Muscle layer of duodenum (tissue), 2 donors: ENCODE data around the gene PREX1.
A peak's percentile ranks its signal among the peaks of the same experiment; 100 is the strongest.

ENCODE experiments used
- H3K27ac ChIP-seq: one replicate; pipeline ENCODE4 v1.7.0; 2013; ENCODE audit warnings: mild to moderate bottlenecking, low read length
- H3K27me3 ChIP-seq: one replicate; pipeline ENCODE4 v1.7.0; 2013; ENCODE audit warnings: low read depth, mild to moderate bottlenecking, control low read depth, low read length
- H3K36me3 ChIP-seq, 2 donors: one replicate each; pipeline ENCODE4 v1.7.0; 2013; ENCODE audit warnings: low read length in 2 of 2, control low read depth in 1 of 2, mild to moderate bottlenecking in 1 of 2; ENCODE audit not compliant: insufficient read depth in 2 of 2, control insufficient read depth in 1 of 2
- H3K4me1 ChIP-seq, 2 donors: one replicate each; pipeline ENCODE4 v1.7.0; 2013; ENCODE audit warnings: low read length in 2 of 2, mild to moderate bottlenecking in 2 of 2, control low read depth in 1 of 2, moderate library complexity in 1 of 2; ENCODE audit not compliant: insufficient read depth in 2 of 2, control insufficient read depth in 1 of 2
- H3K4me3 ChIP-seq, 2 donors: one replicate each; pipeline ENCODE4 v1.7.0; 2013; ENCODE audit warnings: low read length in 2 of 2, low read depth in 1 of 2, mild to moderate bottlenecking in 1 of 2
- H3K9me3 ChIP-seq, 2 donors: one replicate each; pipeline ENCODE4 v1.7.0; 2013; ENCODE audit warnings: low read length in 2 of 2, control low read depth in 1 of 2, mild to moderate bottlenecking in 1 of 2; ENCODE audit not compliant: control insufficient read depth in 1 of 2
- donor health status: healthy.

PREX1 gene

DNA sequence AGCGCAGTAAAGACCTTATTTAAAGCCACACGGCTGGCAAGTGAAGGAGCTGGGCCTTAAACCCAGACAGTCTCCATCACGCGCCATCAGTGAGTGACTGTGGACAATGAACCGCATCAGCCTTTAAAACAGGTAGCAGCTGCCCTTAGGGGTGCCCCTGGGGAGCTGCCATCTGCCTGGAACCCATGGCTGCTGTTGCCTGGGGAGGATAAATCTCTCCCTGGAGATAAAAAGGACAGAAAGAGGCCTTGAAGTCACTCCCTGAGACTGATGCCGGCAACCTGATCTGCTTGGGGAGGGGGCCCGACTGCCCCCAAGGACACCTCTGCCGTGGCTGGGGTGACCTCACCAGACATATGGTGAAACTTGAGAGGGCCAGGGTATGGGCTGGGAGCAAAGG is 73.5 kb downstream of the PREX1 start:
- Histone ChIP-seq H3K27ac (no peak overlapping the region), H3K27me3 (no peaks in the 10 kb centered on the region), H3K9me3 (peaks cover 6 to 11% of the 10 kb centered on the region in 2 donors), H3K4me3 (no peak overlapping the region), H3K36me3 (no peaks in the 10 kb centered on the region), H3K4me1 (peaks cover 0 to 8% of the 10 kb centered on the region in 2 donors)

DNA sequence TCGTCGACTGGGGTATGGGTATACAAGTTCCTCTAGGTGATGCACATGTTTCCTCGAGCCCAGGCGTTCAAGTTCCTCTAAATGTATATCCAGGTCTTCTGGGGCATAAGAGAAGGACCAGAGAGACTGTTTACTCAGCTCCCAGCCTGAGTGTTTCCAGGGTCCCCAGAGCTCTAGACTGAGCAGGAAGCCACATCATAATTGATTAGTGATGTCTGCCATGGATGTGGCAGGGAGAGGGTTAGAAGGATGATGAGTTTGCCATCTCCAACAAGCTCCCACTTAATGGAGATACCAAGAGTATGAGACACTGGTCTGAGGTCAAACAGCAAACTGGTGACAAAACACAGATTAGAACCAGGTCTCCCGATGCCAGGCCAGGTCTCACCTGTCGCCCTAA is 74.8 kb downstream of the PREX1 start:
- Histone ChIP-seq H3K36me3 (no peaks in the 10 kb centered on the region), H3K27me3 (no peaks in the 10 kb centered on the region), H3K4me3 (no peak overlapping the region), H3K4me1 (peaks cover 0 to 10% of the 10 kb centered on the region in 2 donors), H3K9me3 (peaks cover 6 to 11% of the 10 kb centered on the region in 2 donors), H3K27ac (no peak overlapping the region)

DNA sequence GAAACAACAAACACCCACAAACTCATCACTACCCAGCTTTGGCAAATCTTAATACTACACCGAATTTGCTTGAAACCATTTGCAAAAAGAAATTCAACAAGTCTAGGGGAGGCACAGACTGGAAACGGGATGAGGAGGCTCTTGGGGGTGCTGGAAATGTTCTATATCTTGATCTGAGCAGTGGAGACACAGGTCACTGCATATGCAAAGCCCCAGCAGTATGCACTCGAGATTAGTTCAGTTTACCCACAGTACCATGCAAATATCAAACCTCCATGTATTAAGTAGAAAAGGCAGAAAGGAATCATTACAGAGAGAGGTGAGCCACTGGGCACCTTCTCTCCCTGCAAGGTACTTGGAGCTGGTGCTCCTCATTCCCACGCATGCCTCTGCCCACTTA is 75.9 kb downstream of the PREX1 start:
- peak overlapping the region; percentile 60 for H3K27ac ChIP-seq
- H3K4me1 ChIP-seq = peaks cover 0 to 10% of the 10 kb centered on the region in 2 donors
- no peaks in the 10 kb centered on the region for H3K27me3 ChIP-seq
- H3K9me3 ChIP-seq = peaks cover 6 to 11% of the 10 kb centered on the region in 2 donors
- no peaks in the 10 kb centered on the region for H3K36me3 ChIP-seq
- H3K4me3 ChIP-seq = no peak overlapping the region

DNA sequence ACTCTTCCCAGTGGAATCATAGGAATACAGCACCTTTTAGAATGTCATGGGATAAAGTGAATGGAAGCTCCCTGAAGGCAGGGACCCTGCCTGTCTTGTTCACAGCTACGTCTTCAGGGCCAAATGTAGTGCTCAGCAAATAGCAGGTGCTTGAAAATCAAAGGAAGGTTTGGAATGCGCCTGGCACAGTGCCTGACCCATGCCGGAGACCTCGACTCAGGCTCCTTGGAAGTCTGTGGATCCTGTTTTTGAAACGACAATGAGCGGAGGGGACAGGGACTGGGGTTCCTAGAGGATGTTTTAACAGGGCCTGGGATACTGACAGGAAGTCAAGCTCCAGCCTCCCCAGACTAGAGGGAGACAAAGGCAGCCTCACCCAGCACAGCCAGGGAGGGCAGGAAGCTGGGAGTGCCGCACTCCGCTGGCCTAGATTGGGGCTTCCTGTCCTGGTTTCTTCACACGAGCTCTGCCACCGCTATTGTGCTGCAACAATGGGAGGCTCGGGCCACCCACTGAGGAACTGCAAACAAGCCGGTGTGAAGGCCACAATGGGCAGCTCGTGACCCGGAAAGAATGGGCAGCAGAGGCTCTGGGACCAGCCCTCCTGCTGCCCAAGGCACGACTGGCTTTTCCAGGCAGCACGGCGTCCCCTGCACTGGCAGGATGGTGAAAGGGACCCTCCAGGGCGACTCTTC is 76.7 kb downstream of the PREX1 start:
- no peak overlapping the region for H3K4me3 ChIP-seq
- H3K36me3 ChIP-seq = no peaks in the 10 kb centered on the region
- peaks cover 6 to 11% of the 10 kb centered on the region in 2 donors for H3K9me3 ChIP-seq
- H3K4me1 ChIP-seq = peaks cover 0 to 10% of the 10 kb centered on the region in 2 donors
- H3K27ac ChIP-seq = peak overlapping the region; percentile 60
- no peaks in the 10 kb centered on the region for H3K27me3 ChIP-seq

DNA sequence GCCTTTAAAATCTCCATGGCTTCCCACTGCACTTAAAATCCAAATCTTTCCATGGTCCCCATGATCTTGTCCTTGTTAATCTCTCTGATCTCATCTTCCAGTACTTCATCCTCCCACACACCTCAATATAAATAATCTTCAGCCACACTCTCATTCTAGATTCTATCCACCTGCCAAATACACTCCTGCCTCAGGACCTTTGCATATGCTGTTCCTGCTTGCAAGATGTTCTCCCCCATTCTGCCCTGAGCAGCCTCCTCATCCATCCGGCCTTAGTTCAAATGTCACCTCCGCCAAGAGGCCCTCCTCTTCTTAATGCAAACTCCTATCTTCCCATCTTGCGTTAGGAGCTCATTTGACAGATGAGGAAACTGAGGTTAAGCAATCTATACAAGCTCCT is 77.4 kb downstream of the PREX1 start:
- Histone ChIP-seq H3K9me3 (peaks cover 3 to 6% of the 10 kb centered on the region in 2 donors), H3K36me3 (no peaks in the 10 kb centered on the region), H3K27ac (no peak overlapping the region), H3K4me1 (peaks cover 0 to 10% of the 10 kb centered on the region in 2 donors), H3K4me3 (no peak overlapping the region), H3K27me3 (no peaks in the 10 kb centered on the region)

DNA sequence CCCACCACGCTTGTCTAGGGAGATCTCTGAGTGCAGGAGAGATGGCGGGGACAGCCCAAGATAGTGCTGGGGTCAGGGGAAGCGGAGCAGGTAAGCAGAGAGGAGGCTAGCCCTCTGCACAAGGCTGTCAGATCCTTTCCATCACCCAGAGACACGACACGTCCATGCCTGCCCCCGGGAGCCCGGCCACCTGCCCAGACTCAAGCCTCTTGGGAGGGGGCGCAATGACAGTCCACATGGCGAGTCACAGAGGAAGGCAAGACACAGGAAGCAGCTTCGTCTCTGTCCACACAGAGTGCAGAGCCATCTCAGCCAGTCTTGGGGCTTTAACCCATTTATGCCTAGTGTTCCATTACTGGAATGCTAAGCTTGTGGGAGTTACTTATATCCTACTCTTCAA is 78.4 kb downstream of the PREX1 start:
- Histone ChIP-seq H3K27me3 (no peaks in the 10 kb centered on the region), H3K9me3 (no peaks in the 10 kb centered on the region), H3K4me3 (no peak overlapping the region), H3K4me1 (peaks cover 0 to 10% of the 10 kb centered on the region in 2 donors), H3K36me3 (peaks cover 1 to 4% of the 10 kb centered on the region in 2 donors), H3K27ac (no peak overlapping the region)

DNA sequence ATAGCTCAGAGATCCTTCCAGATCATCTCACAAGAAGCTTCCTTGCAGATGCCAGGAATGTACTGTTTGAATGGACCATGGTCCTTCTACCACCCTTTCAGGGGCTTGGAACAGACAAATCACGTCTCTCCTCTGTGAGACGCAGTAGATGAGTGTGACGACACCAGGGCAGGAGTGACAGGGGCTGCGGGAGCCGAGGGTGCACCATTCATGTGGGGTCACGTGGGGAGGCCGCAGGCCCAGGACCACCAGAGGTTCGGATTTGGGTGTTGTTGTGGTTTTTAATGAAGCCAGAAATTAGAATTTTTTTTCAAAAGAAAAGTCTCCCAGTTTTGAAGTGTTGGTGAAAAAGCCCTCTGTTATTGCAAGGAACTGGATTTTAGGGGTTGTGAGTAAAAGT is 79.2 kb downstream of the PREX1 start:
- Histone ChIP-seq H3K27me3 (no peaks in the 10 kb centered on the region), H3K4me3 (no peak overlapping the region), H3K4me1 (peaks cover 0 to 10% of the 10 kb centered on the region in 2 donors), H3K36me3 (peaks cover 7 to 8% of the 10 kb centered on the region in 2 donors), H3K27ac (no peak overlapping the region), H3K9me3 (no peaks in the 10 kb centered on the region)

DNA sequence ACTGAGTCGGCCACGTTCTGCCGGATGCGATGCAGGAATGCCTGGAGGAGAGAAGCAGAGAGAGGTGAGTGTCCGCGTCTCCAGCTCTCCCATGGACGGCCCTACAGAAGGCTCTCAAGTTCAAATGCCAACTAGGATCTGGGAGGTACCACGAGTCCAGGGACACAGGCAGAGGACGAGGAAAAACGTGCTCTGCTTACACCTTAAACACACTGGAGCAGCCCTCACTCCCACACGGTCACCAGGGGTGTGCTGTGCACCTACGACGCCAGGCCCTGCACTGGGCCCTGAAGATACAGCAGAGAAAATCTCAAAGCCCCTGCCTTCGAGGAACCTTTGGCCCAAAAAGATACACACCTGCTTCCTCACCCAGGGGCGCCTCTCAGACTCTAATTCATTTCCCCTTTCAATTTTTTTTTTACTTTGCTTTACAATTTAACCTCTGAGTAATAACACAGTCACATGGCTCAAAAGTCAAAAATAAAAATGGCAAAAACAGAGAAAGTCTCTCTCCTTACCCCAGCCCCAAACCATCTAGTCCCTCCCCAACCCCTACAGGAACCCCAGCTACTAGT is 79.9 kb downstream of the PREX1 start:
- peaks cover 7 to 8% of the 10 kb centered on the region in 2 donors for H3K36me3 ChIP-seq
- H3K4me3 ChIP-seq = no peak overlapping the region
- no peaks in the 10 kb centered on the region for H3K27me3 ChIP-seq
- no peak overlapping the region for H3K27ac ChIP-seq
- H3K4me1 ChIP-seq = peaks cover 0 to 10% of the 10 kb centered on the region in 2 donors
- no peaks in the 10 kb centered on the region for H3K9me3 ChIP-seq

DNA sequence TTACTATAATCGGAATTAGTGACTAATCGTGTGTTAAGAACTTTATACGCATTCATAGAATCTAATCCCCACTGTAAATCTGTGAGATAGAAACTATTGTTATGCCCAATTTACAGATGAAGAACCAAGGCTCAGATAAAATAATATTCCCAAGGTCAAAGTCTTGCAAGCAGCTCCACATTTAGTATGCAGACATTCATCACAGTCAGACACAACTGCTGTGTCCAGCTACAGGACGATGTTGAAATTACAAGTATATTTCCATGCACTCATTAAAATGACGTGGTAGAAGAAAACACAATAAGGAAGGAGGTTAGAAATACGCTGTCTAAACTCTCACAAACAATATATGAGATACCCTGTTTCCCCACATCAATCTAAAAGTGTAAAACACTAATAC is 82.5 kb downstream of the PREX1 start:
- no peaks in the 10 kb centered on the region for H3K27me3 ChIP-seq
- peaks cover 0 to 4% of the 10 kb centered on the region in 2 donors for H3K4me1 ChIP-seq
- no peaks in the 10 kb centered on the region for H3K9me3 ChIP-seq
- no peak overlapping the region for H3K4me3 ChIP-seq
- peaks cover 7 to 8% of the 10 kb centered on the region in 2 donors for H3K36me3 ChIP-seq
- no peak overlapping the region for H3K27ac ChIP-seq

DNA sequence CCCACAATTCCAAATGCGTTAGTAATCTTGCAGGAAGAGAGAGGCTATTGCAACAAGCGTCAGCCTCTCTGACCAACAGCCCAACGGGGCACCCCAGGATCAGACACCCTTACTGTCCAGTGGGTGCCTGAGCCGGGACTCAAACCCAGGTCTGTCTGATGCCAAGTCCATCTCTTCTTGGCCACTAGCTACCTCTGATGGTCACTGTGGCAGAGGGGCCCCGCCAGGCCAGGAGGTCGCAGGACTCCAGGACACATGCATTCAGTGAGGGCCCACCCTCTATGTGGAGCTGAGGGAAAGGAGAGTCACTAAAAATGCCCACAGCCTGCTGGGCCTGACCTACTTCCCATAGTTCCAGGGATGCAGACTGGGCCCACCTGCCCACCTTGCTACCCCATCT is 83.3 kb downstream of the PREX1 start:
- peaks cover 7 to 8% of the 10 kb centered on the region in 2 donors for H3K36me3 ChIP-seq
- no peak overlapping the region for H3K27ac ChIP-seq
- no peak overlapping the region for H3K4me3 ChIP-seq
- no peaks in the 10 kb centered on the region for H3K9me3 ChIP-seq
- peaks cover 0 to 4% of the 10 kb centered on the region in 2 donors for H3K4me1 ChIP-seq
- H3K27me3 ChIP-seq = no peaks in the 10 kb centered on the region

DNA sequence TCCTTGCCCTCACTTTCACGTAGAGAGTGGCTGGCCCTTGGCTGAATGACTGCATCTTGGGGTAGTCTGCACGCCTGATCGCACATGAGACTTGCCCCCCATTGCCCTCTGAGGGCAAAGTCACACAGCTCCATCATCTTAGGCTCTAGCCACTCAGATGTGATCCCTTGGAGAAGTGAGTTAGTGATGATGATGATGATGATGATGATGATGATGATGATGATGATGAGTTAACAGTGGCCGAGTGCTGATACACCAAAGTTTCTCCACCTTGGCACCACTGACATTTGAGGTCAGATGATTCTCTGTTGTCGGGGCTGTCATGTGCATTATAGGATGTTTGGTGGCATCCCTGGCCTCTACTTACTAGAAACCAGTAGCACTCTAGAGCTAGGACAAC is 84.0 kb downstream of the PREX1 start:
- no peaks in the 10 kb centered on the region for H3K9me3 ChIP-seq
- H3K36me3 ChIP-seq = peaks cover 7 to 8% of the 10 kb centered on the region in 2 donors
- H3K27ac ChIP-seq = no peak overlapping the region
- H3K4me1 ChIP-seq = peaks cover 3 to 6% of the 10 kb centered on the region in 2 donors
- no peaks in the 10 kb centered on the region for H3K27me3 ChIP-seq
- no peak overlapping the region for H3K4me3 ChIP-seq
